ENCODE measurements around the gene ZKSCAN7.
A peak's percentile ranks its signal among the peaks of the same experiment; 100 is the strongest.

DNA sequence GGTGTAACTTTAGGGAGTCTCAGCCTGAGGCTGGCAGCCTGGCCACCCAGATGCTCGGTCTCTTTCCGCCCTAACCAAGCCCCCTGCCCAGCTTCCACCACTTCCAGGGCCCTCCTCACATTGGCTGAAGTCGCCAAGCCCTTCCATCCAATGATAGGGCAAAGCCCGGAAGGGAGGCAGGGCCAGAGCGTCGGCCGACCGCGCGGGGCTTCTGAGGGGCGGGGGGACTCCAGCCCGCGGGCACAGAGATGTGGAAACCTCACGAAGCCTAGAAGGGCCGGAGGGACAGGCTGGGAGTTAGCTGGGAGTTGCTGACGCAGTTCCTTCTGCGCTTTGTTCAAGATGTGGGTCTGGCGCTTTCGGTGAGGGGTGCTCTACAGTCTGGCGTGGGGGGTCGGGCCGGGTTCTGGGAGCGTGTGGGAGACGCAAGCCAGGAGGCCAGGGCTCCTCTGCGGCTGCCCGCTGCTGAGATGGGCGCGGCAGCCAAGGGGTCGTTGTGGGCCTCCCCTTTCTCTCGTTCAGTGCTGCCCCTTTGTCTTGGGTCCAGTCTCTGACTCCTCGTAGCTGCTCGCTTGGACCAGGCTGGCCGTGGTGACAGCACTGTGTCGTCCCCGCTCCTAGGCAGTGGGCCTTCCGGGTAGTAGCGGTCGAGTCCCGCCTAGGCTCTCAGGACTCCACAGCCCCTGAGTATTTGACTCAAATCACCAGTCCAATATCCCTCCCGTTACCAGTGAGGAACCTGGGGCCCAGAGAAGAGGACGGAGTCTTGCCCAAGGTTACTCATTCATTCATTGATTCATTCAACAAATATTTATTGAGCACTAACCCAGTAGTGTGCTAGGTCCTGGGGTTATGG is 29.9 kb downstream of the ZKSCAN7 start, which contains the start of gene ZNF660:
- TF ChIP-seq POLR2A (IDR thresholded peaks at IDR 0.05) (peak; percentile 40), CTCF (IDR thresholded peaks at IDR 0.05) (no peak), POLR2AphosphoS5 (IDR thresholded peaks at IDR 0.05) (peak in 1 of 3 donors; percentile 9)

Measured in transverse colon (tissue), 4 donors.